Nephron (organoid): ENCODE data around the gene SCGB1A1.
A peak's percentile ranks its signal among the peaks of the same experiment; 100 is the strongest.

Experiments used
- H3K27ac Mint-ChIP-seq, 3 experiments: 2 replicates each; pipeline ENCODE4 v1.8.0; 2020; ENCODE audit warnings: mixed read lengths in 3 of 3, mild to moderate bottlenecking in 2 of 3, moderate library complexity in 1 of 3
- H3K27me3 Mint-ChIP-seq: 2 replicates; pipeline ENCODE4 v1.8.0; 2021; ENCODE audit warnings: low read depth, mild to moderate bottlenecking, moderate library complexity, mixed read lengths
- H3K36me3 Mint-ChIP-seq: 2 replicates; pipeline ENCODE4 v1.8.0; 2020; ENCODE audit warnings: low read depth, mixed read lengths
- H3K4me1 Mint-ChIP-seq: 2 replicates; pipeline ENCODE4 v1.8.0; 2020; ENCODE audit warnings: mixed read lengths
- H3K4me3 Mint-ChIP-seq, 3 experiments: 2 replicates each; pipeline ENCODE4 v1.8.0; 2020; ENCODE audit warnings: mild to moderate bottlenecking in 3 of 3, mixed read lengths in 3 of 3, moderate library complexity in 2 of 3
- H3K9me3 Mint-ChIP-seq: 2 replicates; pipeline ENCODE4 v1.8.0; 2020; ENCODE audit warnings: mixed read lengths
- TF ChIP-seq, protein P1 (sequence below), 3 experiments: fragments of 200-600 bp; sonication (generic); IDR thresholded peaks; one replicate each; pipeline ENCODE4 v1.5.0; 2021; ENCODE audit warnings: antibody characterized with exemption in 3 of 3; ENCODE audit not compliant: unreplicated experiment in 3 of 3

Gene SCGB1A1

DNA sequence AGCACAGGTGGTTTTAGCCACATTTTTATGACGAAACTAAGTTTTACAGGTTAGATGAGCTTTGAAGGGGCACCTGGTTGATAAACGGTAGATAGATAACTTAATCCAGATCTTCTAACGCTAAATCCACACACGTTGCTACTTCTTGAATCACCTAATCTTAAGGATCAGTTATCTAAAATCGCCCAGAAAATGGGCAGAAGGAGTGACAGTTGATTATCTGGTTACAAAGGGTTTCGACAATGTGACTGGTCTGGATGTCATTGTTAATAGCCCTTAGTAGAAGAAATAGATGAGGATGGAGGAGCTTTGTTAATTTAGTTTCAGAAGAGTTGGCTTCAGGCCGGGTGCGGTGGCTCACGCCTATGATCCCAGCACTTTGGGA, 43.7 kb downstream of the SCGB1A1 start:
- Mint-ChIP-seq H3K27ac (no peak overlapping the region), H3K4me3 (no peak overlapping the region), H3K36me3 (no peaks in the 10 kb centered on the region), H3K4me1 (peaks cover 4% of the 10 kb centered on the region), H3K27me3 (no peaks in the 10 kb centered on the region), H3K9me3 (no peaks in the 10 kb centered on the region)
- TF ChIP-seq, protein P1, sequence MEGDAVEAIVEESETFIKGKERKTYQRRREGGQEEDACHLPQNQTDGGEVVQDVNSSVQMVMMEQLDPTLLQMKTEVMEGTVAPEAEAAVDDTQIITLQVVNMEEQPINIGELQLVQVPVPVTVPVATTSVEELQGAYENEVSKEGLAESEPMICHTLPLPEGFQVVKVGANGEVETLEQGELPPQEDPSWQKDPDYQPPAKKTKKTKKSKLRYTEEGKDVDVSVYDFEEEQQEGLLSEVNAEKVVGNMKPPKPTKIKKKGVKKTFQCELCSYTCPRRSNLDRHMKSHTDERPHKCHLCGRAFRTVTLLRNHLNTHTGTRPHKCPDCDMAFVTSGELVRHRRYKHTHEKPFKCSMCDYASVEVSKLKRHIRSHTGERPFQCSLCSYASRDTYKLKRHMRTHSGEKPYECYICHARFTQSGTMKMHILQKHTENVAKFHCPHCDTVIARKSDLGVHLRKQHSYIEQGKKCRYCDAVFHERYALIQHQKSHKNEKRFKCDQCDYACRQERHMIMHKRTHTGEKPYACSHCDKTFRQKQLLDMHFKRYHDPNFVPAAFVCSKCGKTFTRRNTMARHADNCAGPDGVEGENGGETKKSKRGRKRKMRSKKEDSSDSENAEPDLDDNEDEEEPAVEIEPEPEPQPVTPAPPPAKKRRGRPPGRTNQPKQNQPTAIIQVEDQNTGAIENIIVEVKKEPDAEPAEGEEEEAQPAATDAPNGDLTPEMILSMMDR (IDR thresholded peaks at IDR 0.05; ENCODE audit: unreplicated experiment in 3 of 3) = no peak

DNA sequence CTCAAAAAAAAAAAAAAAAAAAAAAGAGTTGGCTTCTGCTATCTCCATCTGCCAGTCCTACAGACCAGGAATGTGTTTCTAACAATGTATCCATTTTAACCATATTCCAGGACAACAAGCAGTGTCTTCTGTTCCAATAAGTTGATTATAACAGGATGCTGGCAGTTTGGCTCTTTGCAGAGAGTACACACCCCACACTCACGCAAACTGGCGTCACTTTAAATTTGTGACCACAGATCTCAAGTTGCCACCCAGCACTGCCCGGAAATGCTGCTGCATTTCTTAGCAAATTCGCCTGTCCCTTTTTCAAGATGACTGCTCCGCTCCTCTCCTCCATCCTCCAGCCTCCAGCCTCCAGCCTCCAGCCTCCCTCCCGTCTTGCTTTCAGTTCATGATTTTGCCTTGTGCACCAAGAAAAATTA, 44.3 kb downstream of the SCGB1A1 start:
- Mint-ChIP-seq H3K9me3 (no peaks in the 10 kb centered on the region), H3K27ac (no peak overlapping the region), H3K4me3 (no peak overlapping the region), H3K27me3 (no peaks in the 10 kb centered on the region), H3K36me3 (no peaks in the 10 kb centered on the region), H3K4me1 (peaks cover 4% of the 10 kb centered on the region)
- TF ChIP-seq, protein P1 (IDR thresholded peaks at IDR 0.05; ENCODE audit: unreplicated experiment in 3 of 3) = no peak

DNA sequence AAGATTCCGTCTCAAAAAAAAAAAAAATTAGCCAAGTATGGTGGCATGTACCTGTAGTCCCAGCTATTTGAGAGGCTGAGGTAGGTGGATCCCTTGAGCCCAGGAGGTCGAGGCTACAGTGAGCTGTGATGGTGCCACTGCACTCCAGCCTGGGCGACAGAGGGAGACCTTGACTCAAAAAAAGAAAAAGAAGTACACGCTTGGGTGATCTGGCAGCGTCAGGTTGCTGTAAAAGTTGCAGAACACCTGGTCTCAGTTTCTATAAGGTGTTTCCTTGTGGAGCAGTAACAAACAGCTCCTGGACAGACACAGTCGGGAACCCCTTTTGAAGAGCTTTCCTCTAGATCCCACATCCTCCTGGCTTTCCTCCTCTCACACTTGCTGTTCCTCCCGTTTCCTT, 45.8 kb downstream of the SCGB1A1 start:
- TF ChIP-seq, protein P1 (IDR thresholded peaks at IDR 0.05; ENCODE audit: unreplicated experiment in 3 of 3) = no peak
- peaks cover 4% of the 10 kb centered on the region for H3K4me1 Mint-ChIP-seq

DNA sequence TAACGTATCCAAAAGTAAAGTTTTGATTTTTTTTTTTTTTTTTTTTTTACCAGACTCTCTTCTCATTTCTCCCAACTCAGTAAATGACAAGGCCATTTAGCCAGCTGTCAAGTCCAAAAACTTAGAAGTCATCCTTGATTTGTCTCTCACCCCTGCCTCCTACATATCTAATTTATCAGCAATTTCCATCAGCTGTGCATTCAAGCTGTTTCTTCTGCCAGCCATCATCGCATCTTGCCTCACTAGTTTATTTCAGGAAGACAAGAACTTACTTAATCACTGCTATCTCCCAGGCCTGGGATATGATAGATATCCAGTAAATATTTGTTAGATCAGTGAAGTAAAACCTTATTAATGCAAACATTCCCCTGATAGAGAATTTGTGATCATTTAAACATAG, 47.6 kb downstream of the SCGB1A1 start:
- Mint-ChIP-seq H3K4me1 (peaks cover 4% of the 10 kb centered on the region), H3K27me3 (no peaks in the 10 kb centered on the region), H3K27ac (no peak overlapping the region), H3K36me3 (no peaks in the 10 kb centered on the region), H3K9me3 (no peaks in the 10 kb centered on the region), H3K4me3 (no peak overlapping the region)
- TF ChIP-seq, protein P1 (IDR thresholded peaks at IDR 0.05; ENCODE audit: unreplicated experiment in 3 of 3) = no peak

More for the DNA sequence above, 45.8 kb downstream of the SCGB1A1 start:
- no peaks in the 10 kb centered on the region for H3K9me3 Mint-ChIP-seq
- no peaks in the 10 kb centered on the region for H3K27me3 Mint-ChIP-seq
- H3K27ac Mint-ChIP-seq = no peak overlapping the region
- no peaks in the 10 kb centered on the region for H3K36me3 Mint-ChIP-seq
- H3K4me3 Mint-ChIP-seq = no peak overlapping the region

DNA sequence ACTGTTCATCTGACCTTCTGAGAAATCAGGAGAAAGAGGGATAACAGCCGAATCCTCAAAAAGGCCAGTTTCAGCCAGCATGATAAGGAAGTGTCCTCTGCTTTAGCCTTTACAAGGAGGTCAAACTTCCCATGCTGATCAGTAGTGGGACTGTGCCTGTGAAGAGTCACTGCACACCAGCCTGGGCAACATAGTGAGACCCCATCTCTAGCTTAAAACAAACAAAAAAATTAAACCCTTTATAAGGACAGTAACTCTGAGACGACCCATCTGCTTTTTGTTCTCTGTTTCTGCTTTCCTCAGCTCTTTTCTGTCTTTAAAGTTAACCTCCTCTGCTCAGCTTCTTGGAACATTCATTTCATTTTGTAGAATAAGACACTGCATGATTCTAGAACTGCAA, 49.7 kb downstream of the SCGB1A1 start:
- Mint-ChIP-seq H3K9me3 (no peaks in the 10 kb centered on the region), H3K27ac (peak overlapping the region in 2 of 3 experiments; percentile 5 to 9), H3K4me3 (no peak overlapping the region), H3K4me1 (peaks cover 4% of the 10 kb centered on the region), H3K36me3 (no peaks in the 10 kb centered on the region), H3K27me3 (no peaks in the 10 kb centered on the region)
- TF ChIP-seq, protein P1 (IDR thresholded peaks at IDR 0.05; ENCODE audit: unreplicated experiment in 3 of 3) = no peak

DNA sequence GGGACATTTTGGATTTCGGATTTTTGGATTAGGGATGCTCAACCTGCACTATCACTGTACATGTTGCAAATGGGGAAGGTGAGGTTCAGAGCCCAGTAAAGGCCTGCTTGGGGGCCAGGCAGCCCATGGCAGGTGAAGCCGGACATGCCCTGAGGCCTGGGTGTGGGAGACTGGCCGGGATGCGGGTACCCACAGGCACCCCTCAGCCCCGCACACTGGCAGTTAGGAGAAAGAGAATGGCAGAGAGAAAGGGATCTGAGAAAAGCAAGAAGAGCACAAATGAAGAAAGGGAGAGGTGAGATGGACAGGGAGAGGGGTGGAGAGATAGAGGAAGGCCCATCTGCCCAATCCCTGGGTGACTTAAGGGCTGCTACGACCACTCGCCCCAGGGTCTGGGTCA, 52.8 kb downstream of the SCGB1A1 start:
- Mint-ChIP-seq H3K4me3 (no peak overlapping the region), H3K27me3 (peaks cover 4% of the 10 kb centered on the region), H3K4me1 (peaks cover under 1% of the 10 kb centered on the region), H3K27ac (no peak overlapping the region), H3K9me3 (no peaks in the 10 kb centered on the region), H3K36me3 (no peaks in the 10 kb centered on the region)
- TF ChIP-seq, protein P1 (IDR thresholded peaks at IDR 0.05; ENCODE audit: unreplicated experiment in 3 of 3) = no peak
